Stomach smooth muscle (tissue), 2 donors: Measurements from ENCODE around the gene F10.

Source experiments
- H3K27ac ChIP-seq: one replicate; pipeline ENCODE4 v1.7.0; 2013; ENCODE audit warnings: mild to moderate bottlenecking, low read length, inconsistent platforms
- H3K27me3 ChIP-seq, 2 donors: one replicate each; pipeline ENCODE4 v1.7.0; 2013; ENCODE audit warnings: low read length in 2 of 2; ENCODE audit not compliant: insufficient read depth in 2 of 2, control insufficient read depth in 1 of 2
- H3K36me3 ChIP-seq, 2 donors: one replicate each; pipeline ENCODE4 v1.7.0; 2013; ENCODE audit warnings: low read length in 2 of 2; ENCODE audit not compliant: control insufficient read depth in 2 of 2, insufficient read depth in 2 of 2
- H3K4me1 ChIP-seq: one replicate; pipeline ENCODE4 v1.7.0; 2013; ENCODE audit warnings: low read length; ENCODE audit not compliant: control insufficient read depth, insufficient read depth
- H3K4me3 ChIP-seq, 2 donors: one replicate each; pipeline ENCODE4 v1.7.0; 2013; ENCODE audit warnings: low read length in 2 of 2
- H3K9ac ChIP-seq, 2 donors: one replicate each; pipeline ENCODE4 v1.7.0; 2013; ENCODE audit warnings: low read length in 2 of 2, mild to moderate bottlenecking in 1 of 2
- H3K9me3 ChIP-seq, 2 donors: one replicate each; pipeline ENCODE4 v1.7.0; 2013; ENCODE audit warnings: low read length in 2 of 2; ENCODE audit not compliant: control insufficient read depth in 2 of 2
- donor health status: healthy.
- donor health status: Pancreatic carcinoma.

F10 gene

DNA sequence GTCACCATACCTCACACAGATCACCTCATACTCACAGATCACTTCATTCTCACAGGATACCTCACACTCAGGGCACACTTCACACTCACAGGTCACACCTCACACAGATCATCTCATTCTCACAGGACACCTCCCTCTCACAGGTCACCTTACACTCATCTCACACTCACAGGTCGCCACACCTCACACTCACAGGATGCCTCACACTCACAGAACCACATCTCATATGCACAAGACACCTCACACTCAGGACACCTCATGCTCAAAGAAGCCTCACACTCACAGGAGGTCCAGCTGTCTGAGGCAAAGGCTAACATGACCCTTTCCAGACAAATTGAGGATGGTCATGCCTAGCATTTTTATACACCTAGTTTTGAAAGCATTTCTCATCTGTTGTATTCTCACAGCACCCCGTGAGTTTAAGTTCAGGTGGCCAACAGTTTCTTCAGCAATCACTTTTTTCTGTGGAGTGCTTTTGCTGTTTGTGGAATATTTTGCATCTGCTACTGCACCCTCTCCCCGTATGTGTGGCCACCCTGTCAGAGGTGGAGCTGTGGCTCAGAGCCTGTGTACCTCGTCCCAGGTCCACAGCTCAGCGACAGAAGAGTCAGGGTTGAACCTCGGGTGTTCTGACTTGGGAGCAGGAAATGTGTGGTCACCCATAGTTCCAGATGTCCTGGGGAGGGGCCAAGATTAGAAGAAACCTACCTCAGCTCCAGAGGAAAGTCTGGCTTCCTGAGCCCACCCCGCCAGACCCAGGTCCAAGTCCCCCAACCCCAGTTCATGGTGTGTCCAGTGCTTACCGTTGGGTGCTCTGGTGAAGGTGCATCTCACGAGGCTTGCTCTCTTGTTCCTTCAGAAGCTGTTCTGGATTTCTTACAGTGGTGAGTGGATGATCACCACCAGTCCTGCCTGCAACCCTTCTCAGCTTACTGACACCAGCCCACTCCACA is 9.4 kb upstream of the F10 start:
- H3K9me3 ChIP-seq, result no peaks in the 10 kb centered on the region
- H3K27me3 ChIP-seq, result peaks cover 21 to 24% of the 10 kb centered on the region in 2 donors
- H3K4me3 ChIP-seq, result no peak overlapping the region
- H3K36me3 ChIP-seq, result no peaks in the 10 kb centered on the region
- H3K4me1 ChIP-seq, result peaks cover 11% of the 10 kb centered on the region
- no peak overlapping the region for H3K27ac ChIP-seq
- no peak overlapping the region for H3K9ac ChIP-seq

- no peaks in the 10 kb centered on the region for H3K36me3 ChIP-seq
- no peak overlapping the region for H3K4me3 ChIP-seq
- H3K27ac ChIP-seq, result no peak overlapping the region
- no peaks in the 10 kb centered on the region for H3K9me3 ChIP-seq
- peaks cover 21 to 24% of the 10 kb centered on the region in 2 donors for H3K27me3 ChIP-seq
- peaks cover 11% of the 10 kb centered on the region for H3K4me1 ChIP-seq
- H3K9ac ChIP-seq, result no peak overlapping the region
Observed at GRCh38 chr13:113113846-113114271, 8.7 kb upstream of the F10 start.

GRCh38 chr13:113114511-113115362 is 7.9 kb upstream of the F10 start:
- Histone ChIP-seq H3K9me3 (no peaks in the 10 kb centered on the region), H3K27me3 (peaks cover 19 to 20% of the 10 kb centered on the region in 2 donors), H3K27ac (no peak overlapping the region), H3K4me3 (no peak overlapping the region), H3K36me3 (no peaks in the 10 kb centered on the region), H3K4me1 (peaks cover 11% of the 10 kb centered on the region), H3K9ac (no peak overlapping the region)

DNA sequence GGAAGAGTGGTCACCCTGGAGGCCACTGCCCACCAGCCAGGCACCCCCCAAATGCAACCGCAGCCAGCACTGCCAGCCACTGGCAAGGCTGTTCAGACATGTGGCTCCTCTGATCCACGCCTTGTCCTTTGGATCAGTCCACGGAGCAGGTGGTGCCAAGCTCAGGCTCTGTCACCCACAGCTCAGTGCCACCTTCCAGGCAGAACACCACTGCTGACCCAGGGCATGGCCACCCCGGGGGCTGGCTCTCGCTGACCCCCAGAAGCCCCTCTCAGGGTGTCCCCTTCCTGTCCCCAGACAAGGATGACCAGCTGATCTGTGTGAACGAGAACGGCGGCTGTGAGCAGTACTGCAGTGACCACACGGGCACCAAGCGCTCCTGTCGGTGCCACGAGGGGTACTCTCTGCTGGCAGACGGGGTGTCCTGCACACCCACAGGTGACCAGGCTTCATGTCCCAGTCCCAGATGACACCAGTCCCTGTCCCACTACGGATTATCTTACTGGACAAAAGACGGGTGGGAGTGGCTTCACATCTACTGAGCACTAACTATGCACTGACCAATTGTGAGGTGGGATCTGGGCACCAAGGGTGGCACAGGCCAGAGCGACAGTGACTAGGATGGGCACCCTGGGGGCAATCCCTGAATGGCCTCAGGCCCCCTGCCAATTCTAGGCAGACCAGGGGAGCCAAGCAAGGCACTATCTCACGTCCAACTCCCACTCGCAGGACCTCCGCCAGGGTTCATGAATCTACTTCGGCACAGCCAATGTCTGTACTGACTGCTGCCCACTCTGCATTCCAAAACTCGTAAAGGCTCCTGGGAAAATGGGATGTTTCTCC is 7.0 kb upstream of the F10 start:
- Histone ChIP-seq H3K27me3 (peaks cover 11 to 16% of the 10 kb centered on the region in 2 donors), H3K27ac (no peak overlapping the region), H3K9me3 (no peaks in the 10 kb centered on the region), H3K9ac (no peak overlapping the region), H3K36me3 (no peaks in the 10 kb centered on the region), H3K4me3 (no peak overlapping the region), H3K4me1 (peaks cover 4% of the 10 kb centered on the region)

DNA sequence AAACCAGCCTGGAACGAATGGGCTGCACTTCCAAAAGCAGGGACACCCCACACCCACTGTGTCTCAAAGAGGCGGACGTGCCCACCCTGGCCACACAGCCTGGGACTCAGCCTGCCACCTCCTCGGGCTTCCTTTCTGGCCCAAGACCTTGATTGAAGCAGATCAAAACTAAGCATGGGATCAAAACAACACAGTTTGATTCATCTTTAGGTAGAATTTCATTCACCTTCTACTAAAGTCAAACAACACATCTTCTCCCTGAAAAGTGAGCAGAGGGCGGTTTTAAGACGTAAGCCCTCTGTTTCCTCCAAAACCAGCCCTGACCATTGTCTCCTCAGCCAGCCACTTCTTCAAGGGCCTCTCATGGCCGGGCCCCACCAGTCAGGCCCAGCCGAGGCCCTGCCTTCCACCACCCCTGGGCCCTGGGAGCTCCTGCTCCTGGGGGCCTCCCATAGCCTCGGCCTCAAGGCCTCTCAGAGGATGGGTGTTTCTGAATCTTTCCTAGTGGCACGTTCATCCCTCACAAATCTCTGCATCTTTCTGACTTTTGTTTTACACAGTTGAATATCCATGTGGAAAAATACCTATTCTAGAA is 6.3 kb upstream of the F10 start:
- H3K4me3 ChIP-seq, result no peak overlapping the region
- no peak overlapping the region for H3K9ac ChIP-seq
- H3K27ac ChIP-seq, result no peak overlapping the region
- H3K4me1 ChIP-seq, result no peaks in the 10 kb centered on the region
- H3K36me3 ChIP-seq, result no peaks in the 10 kb centered on the region
- H3K9me3 ChIP-seq, result no peaks in the 10 kb centered on the region
- H3K27me3 ChIP-seq, result peaks cover 5 to 10% of the 10 kb centered on the region in 2 donors

GRCh38 chr13:113116871-113117271 is 5.7 kb upstream of the F10 start:
- Histone ChIP-seq H3K9ac (no peak overlapping the region), H3K4me3 (no peak overlapping the region), H3K9me3 (no peaks in the 10 kb centered on the region), H3K27me3 (peaks cover 5 to 7% of the 10 kb centered on the region in 2 donors), H3K4me1 (no peaks in the 10 kb centered on the region), H3K36me3 (no peaks in the 10 kb centered on the region), H3K27ac (no peak overlapping the region)

DNA sequence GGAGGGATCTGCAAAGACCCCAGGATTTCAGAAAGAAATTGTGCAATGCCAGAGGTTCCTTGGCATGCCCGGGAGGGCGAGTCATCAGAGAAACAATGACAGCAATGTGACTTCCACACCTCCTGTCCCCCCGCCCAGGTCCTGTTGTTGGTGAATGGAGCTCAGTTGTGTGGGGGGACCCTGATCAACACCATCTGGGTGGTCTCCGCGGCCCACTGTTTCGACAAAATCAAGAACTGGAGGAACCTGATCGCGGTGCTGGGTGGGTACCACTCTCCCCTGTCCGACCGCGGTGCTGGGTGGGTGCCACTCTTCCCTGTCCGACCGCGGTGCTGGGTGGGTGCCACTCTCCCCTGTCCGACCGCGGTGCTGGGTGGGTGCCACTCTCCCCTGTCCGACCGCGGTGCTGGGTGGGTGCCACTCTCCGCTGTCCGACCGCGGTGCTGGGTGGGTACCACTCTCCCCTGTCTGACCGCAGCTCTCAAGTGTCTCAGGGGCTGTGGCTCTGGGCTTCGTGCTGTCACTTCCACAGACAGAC is 5.2 kb upstream of the F10 start:
- Histone ChIP-seq H3K4me3 (no peak overlapping the region), H3K36me3 (no peaks in the 10 kb centered on the region), H3K9ac (no peak overlapping the region), H3K4me1 (no peaks in the 10 kb centered on the region), H3K9me3 (no peaks in the 10 kb centered on the region), H3K27me3 (peaks cover 5 to 7% of the 10 kb centered on the region in 2 donors), H3K27ac (no peak overlapping the region)

- no peak overlapping the region for H3K27ac ChIP-seq
- no peak overlapping the region for H3K4me3 ChIP-seq
- H3K27me3 ChIP-seq, result peaks cover 5 to 7% of the 10 kb centered on the region in 2 donors
- H3K36me3 ChIP-seq, result no peaks in the 10 kb centered on the region
- no peak overlapping the region for H3K9ac ChIP-seq
- H3K9me3 ChIP-seq, result no peaks in the 10 kb centered on the region
- peaks cover 4% of the 10 kb centered on the region for H3K4me1 ChIP-seq
Observed at GRCh38 chr13:113117911-113118260, 4.7 kb upstream of the F10 start.

DNA sequence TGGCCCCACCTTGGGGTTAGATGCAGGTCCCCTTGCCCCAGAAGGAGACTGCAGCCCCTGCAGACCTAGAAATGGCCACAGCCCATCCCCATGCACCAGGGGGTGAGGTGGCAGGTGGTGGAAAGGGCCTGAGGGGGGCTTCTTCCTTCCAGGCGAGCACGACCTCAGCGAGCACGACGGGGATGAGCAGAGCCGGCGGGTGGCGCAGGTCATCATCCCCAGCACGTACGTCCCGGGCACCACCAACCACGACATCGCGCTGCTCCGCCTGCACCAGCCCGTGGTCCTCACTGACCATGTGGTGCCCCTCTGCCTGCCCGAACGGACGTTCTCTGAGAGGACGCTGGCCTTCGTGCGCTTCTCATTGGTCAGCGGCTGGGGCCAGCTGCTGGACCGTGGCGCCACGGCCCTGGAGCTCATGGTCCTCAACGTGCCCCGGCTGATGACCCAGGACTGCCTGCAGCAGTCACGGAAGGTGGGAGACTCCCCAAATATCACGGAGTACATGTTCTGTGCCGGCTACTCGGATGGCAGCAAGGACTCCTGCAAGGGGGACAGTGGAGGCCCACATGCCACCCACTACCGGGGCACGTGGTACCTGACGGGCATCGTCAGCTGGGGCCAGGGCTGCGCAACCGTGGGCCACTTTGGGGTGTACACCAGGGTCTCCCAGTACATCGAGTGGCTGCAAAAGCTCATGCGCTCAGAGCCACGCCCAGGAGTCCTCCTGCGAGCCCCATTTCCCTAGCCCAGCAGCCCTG is 4.2 kb upstream of the F10 start:
- Histone ChIP-seq H3K9me3 (no peaks in the 10 kb centered on the region), H3K27ac (no peak overlapping the region), H3K4me3 (no peak overlapping the region), H3K9ac (no peak overlapping the region), H3K4me1 (peaks cover 4% of the 10 kb centered on the region), H3K36me3 (no peaks in the 10 kb centered on the region), H3K27me3 (peaks cover 1 to 7% of the 10 kb centered on the region in 2 donors)
